Transverse colon (tissue), 4 donors: ENCODE measurements around the gene SEM1. TPM values are rescaled to one million over a fixed set of nuclear protein-coding genes. Genes with fewer than 3 reads are reported as not detected.

Source experiments
- DNase-seq: peaks from one replicate; pipeline ENCODE4 v3.0.0-alpha.2; 2019
- H3K27ac ChIP-seq, 4 donors: fragments of 200-600 bp; sonication (generic); 2 replicates each; pipeline ENCODE4 v1.5.1; 2016 to 2018; ENCODE audit warnings: inconsistent platforms in 4 of 4
- H3K27me3 ChIP-seq: fragments of 200-600 bp; sonication (generic); 2 replicates; pipeline ENCODE4 v1.5.1; 2017; ENCODE audit warnings: inconsistent platforms
- H3K36me3 ChIP-seq, 4 donors: fragments of 200-600 bp; sonication (generic); 2 replicates each; pipeline ENCODE4 v1.5.1; 2017 to 2019; ENCODE audit warnings: inconsistent platforms in 4 of 4
- H3K4me1 ChIP-seq, 4 donors: fragments of 200-600 bp; sonication (generic); 2 replicates each; pipeline ENCODE4 v1.5.1; 2017 to 2020; ENCODE audit warnings: inconsistent platforms in 4 of 4
- H3K4me3 ChIP-seq, 4 donors: fragments of 200-600 bp; sonication (generic); 1 replicate in 1 of 4; 2 replicates in 3 of 4; pipeline versions ENCODE4 v1.5.1 to v1.6.1; 2017 to 2019; ENCODE audit warnings: inconsistent platforms in 4 of 4
- H3K9me3 ChIP-seq, 2 donors: fragments of 200-600 bp; sonication (generic); 2 replicates each; pipeline ENCODE4 v1.5.1; 2017 to 2019; ENCODE audit warnings: inconsistent platforms in 2 of 2
- EP300 ChIP-seq: sonication (generic); formaldehyde crosslinking; IDR thresholded peaks from one replicate; pipeline ENCODE4 v1.6.1; 2017; ENCODE audit warnings: antibody characterized with exemption, low read depth
- POLR2A ChIP-seq: fragments of 450-650 bp; IDR thresholded peaks from one replicate; pipeline ENCODE4 v1.6.1; 2016; ENCODE audit warnings: antibody characterized with exemption, mild to moderate bottlenecking, moderate library complexity
- POLR2AphosphoS5 ChIP-seq, 3 donors: sonication (generic); formaldehyde crosslinking; IDR thresholded peaks; one replicate each; pipeline ENCODE4 v1.6.1; 2016; ENCODE audit warnings: antibody characterized with exemption in 3 of 3
- WGBS, 2 donors: methylation state at CpG; one replicate each; pipeline ENCODE4 v1.1.5; 2018; ENCODE audit warnings: low coverage in 1 of 2; 5-methylcytosine and 5-hydroxymethylcytosine counted together
- in situ Hi-C, 4 donors: fragments of 200-750 bp; cut with MboI; loops; one replicate each; pipeline versions ENCODE4 v1.15.0 to v1.15.1; 2017; ENCODE audit warnings: low sequenced_read_pairs in 3 of 4, low pct_ligation_motif_present in 1 of 4, low pct_unique_long_range_greater_than_20kb in 1 of 4
- intact Hi-C: fragments of 100-400 bp; cut with DNase I; formaldehyde crosslinking; loops from one replicate; pipeline ENCODE4 v1.15.1; 2023; ENCODE audit warnings: low total_unique reads
- total RNA-seq, 4 donors: library from RNA; depleted of rRNA; stranded (reverse); fragments of >200 nt; gene quantifications; one replicate each; pipeline ENCODE4 v1.1.0, GENCODE V29; 2016
- TF ChIP-seq, protein P1 (sequence below), 5 experiments: fragments of 200-600 bp in 3 of 5; fragments of 450-650 bp in 2 of 5; sonication (generic) in 3 of 5; IDR thresholded peaks; 1 replicate in 2 of 5; 2 replicates in 3 of 5; pipeline ENCODE4 v1.5.1; 2016 to 2017; ENCODE audit warnings: antibody characterized with exemption in 5 of 5, inconsistent platforms in 3 of 5, mild to moderate bottlenecking in 2 of 5, moderate library complexity in 1 of 5

Gene SEM1
- total RNA-seq, 4 donors from 2014 or later, result 3.4 to 16.2 (median 15.6) TPM

DNA sequence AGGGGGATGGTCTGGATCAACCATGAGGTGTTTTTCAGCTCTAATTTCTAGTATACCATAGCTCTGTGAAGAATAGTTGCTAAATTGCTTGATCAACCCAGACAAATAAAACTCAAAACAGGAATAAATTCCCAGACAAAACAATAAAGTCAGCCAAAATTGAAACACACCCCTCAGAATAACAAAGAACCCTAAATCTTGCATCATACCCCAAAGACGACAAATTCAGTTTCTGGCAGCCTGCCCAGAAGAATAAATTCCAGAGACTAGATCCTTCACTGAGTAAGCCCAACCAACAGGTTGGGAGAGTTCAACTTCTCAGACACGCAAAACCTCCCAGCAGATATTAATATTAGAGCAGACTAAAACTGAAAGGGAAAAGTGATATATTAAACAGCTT is 11.2 kb upstream of the SEM1 start:
- H3K27ac ChIP-seq, result no peak overlapping the region
- peaks cover 32% of the 10 kb centered on the region for H3K27me3 ChIP-seq
- TF ChIP-seq, protein P1, sequence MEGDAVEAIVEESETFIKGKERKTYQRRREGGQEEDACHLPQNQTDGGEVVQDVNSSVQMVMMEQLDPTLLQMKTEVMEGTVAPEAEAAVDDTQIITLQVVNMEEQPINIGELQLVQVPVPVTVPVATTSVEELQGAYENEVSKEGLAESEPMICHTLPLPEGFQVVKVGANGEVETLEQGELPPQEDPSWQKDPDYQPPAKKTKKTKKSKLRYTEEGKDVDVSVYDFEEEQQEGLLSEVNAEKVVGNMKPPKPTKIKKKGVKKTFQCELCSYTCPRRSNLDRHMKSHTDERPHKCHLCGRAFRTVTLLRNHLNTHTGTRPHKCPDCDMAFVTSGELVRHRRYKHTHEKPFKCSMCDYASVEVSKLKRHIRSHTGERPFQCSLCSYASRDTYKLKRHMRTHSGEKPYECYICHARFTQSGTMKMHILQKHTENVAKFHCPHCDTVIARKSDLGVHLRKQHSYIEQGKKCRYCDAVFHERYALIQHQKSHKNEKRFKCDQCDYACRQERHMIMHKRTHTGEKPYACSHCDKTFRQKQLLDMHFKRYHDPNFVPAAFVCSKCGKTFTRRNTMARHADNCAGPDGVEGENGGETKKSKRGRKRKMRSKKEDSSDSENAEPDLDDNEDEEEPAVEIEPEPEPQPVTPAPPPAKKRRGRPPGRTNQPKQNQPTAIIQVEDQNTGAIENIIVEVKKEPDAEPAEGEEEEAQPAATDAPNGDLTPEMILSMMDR (IDR thresholded peaks at IDR 0.05), result no peak
- TF ChIP-seq POLR2A (no peak), POLR2AphosphoS5 (IDR thresholded peaks at IDR 0.05) (no peak), EP300 (no peak)
- in situ Hi-C loops (no loop called here), intact Hi-C loops (no loop called here)
- H3K9me3 ChIP-seq, result no peaks in the 10 kb centered on the region
- H3K4me1 ChIP-seq, result no peaks in the 10 kb centered on the region
- no peak overlapping the region for H3K4me3 ChIP-seq
- H3K36me3 ChIP-seq, result no peaks in the 10 kb centered on the region
- 35 to 44% methylated on average over 2 of the region's 2 CpGs for WGBS, 2 donors
- DNase-seq, result no peak

DNA sequence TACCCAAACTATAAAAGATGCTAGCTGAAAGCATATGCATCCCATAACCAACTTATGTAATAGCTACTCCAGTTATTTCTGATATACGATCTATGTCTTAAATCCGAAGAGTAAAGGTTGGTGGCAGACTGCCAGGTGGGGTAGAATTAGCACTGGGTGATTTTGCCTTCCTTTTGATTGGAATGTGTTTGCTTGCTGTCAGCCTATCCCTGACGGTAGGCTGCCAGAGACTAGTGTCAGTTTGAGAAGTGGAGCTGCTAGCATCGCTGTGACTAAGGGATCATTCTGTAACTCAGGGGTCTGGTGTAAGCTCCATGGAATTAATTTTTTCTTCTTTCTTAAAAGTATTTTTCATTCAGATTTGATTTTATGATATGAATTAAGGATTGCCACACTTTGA is 9.5 kb upstream of the SEM1 start:
- WGBS, 2 donors, result 38 to 51% methylated on average over 4 of the region's 4 CpGs
- no peak overlapping the region for H3K27ac ChIP-seq
- DNase-seq, result no peak
- no peaks in the 10 kb centered on the region for H3K9me3 ChIP-seq
- in situ Hi-C loops (no loop called here), intact Hi-C loops (no loop called here)
- no peaks in the 10 kb centered on the region for H3K36me3 ChIP-seq
- TF ChIP-seq EP300, result no peak
- H3K27me3 ChIP-seq, result peaks cover 39% of the 10 kb centered on the region
- no peaks in the 10 kb centered on the region for H3K4me1 ChIP-seq
- no peak overlapping the region for H3K4me3 ChIP-seq

DNA sequence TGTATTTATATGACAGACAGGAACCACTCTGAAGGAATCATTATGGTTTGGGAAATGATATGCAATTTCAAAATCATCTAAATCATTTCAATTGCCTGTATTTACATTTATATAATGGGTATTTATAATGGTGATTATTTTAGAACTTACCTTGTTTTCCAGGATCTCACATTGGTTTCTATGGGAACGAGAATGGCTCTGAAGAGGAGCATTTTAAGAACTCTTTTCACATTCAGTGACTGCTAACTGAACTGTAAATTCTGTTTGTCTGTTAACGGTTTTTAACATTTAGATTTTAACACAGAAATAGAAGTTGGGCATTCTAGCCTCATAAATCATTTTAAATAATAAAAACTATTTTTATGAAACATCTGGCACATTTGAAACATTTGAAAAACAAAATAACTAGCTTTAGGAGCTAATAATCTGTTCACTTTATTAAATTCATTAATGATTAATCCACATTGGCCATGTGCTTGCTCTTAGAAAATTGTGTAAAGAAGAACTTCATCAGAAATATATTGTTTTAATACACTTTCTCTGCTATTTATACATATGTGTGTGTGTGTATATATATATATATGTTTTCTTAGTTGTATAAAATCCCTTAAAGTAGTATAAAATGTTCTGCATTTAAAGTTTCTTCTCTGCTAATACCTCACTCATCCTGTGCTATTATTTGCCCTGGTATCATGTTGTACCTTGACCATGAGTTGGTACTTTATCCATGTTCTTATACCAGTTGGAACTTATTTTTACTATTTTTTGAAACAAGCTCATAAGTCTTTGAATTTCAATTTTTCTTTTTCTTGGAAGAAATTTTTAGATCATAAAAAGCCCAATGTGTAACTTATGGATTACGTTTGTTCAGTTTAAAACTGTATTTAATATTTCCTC is 8.7 kb upstream of the SEM1 start:
- H3K4me1 ChIP-seq, result no peaks in the 10 kb centered on the region
- in situ Hi-C loops (no loop called here), intact Hi-C loops (no loop called here)
- H3K27ac ChIP-seq, result no peak overlapping the region
- WGBS, 2 donors, result 57 to 59% methylated on average over 3 of the region's 3 CpGs
- no peak overlapping the region for H3K4me3 ChIP-seq
- no peak for DNase-seq
- H3K9me3 ChIP-seq, result no peaks in the 10 kb centered on the region
- TF ChIP-seq EP300 (no peak), POLR2A (no peak), POLR2AphosphoS5 (IDR thresholded peaks at IDR 0.05) (no peak)
- TF ChIP-seq, protein P1 (IDR thresholded peaks at IDR 0.05), result no peak
- peaks cover 39% of the 10 kb centered on the region for H3K27me3 ChIP-seq
- H3K36me3 ChIP-seq, result no peaks in the 10 kb centered on the region

- no peaks in the 10 kb centered on the region for H3K9me3 ChIP-seq
- H3K27ac ChIP-seq, result no peak overlapping the region
- no peak overlapping the region for H3K4me3 ChIP-seq
- intact Hi-C loops, result no loop called here
- no peaks in the 10 kb centered on the region for H3K36me3 ChIP-seq
- peaks cover 6 to 15% (median 10%) of the 10 kb centered on the region in 4 donors for H3K4me1 ChIP-seq
- TF ChIP-seq POLR2A (no peak), POLR2AphosphoS5 (IDR thresholded peaks at IDR 0.05) (no peak), EP300 (no peak)
- TF ChIP-seq, protein P1 (IDR thresholded peaks at IDR 0.05), result no peak
- WGBS, 2 donors, result 69% methylated on average over 3 of the region's 3 CpGs; no CpG with 5 or more reads in 1 of the 2 donors
- no peak for DNase-seq
- H3K27me3 ChIP-seq, result peaks cover 15% of the 10 kb centered on the region
- in situ Hi-C loops, result no loop called here
These were observed 3.4 kb upstream of the SEM1 start for GRCh38 chr7:96713037-96713436.
